Keratinocyte (primary cell): Measurements from ENCODE around the gene PTPN20. TPM values are rescaled to one million over a fixed set of nuclear protein-coding genes. Genes with fewer than 3 reads are reported as not detected.
A peak's percentile ranks its signal among the peaks of the same experiment; 100 is the strongest.

Source experiments
- DNase-seq: peaks from one replicate; pipeline ENCODE4 v3.0.0-alpha.2; 2011; ENCODE audit warnings: low read depth, missing footprints, low spot score
- FAIRE-seq: peaks from 2 replicates; lab custom pipeline; 2011; peaks lifted over from hg19 to GRCh38; lab: Jason Lieb, UNC
- H2AFZ ChIP-seq: 2 replicates; pipeline ENCODE4 v1.6.0; 2012; ENCODE audit warnings: low read length, control low read depth, inconsistent platforms; ENCODE audit not compliant: control insufficient read depth
- H3K27ac ChIP-seq: 2 replicates; pipeline ENCODE4 v1.5.1; 2011; ENCODE audit warnings: low read length; ENCODE audit not compliant: control insufficient read depth, insufficient read depth
- H3K27me3 ChIP-seq: 3 replicates; pipeline ENCODE4 v1.6.0; 2011; ENCODE audit warnings: low read length; ENCODE audit not compliant: control insufficient read depth, insufficient read depth; ENCODE audit errors: extremely low read depth
- H3K36me3 ChIP-seq, 2 experiments: 2 replicates in 1 of 2; 3 replicates in 1 of 2; pipeline ENCODE4 v1.5.1; 2011; ENCODE audit warnings: low read length in 2 of 2, mild to moderate bottlenecking in 1 of 2; ENCODE audit not compliant: control insufficient read depth in 2 of 2, insufficient read depth in 2 of 2; ENCODE audit errors: extremely low read depth in 1 of 2
- H3K4me1 ChIP-seq: 3 replicates; pipeline ENCODE4 v1.5.1; 2011; ENCODE audit warnings: low read length; ENCODE audit not compliant: control insufficient read depth, insufficient read depth; ENCODE audit errors: extremely low read depth
- H3K4me2 ChIP-seq: 3 replicates; pipeline ENCODE4 v1.6.0; 2011; ENCODE audit warnings: low read depth, low read length; ENCODE audit not compliant: control insufficient read depth, insufficient read depth; ENCODE audit errors: extremely low read depth
- H3K4me3 ChIP-seq, 3 experiments: fragments of 200-600 bp in 1 of 3; sonication (generic) in 1 of 3; 2 replicates in 2 of 3; 3 replicates in 1 of 3; pipeline ENCODE4 v1.5.1; 2011 to 2016; ENCODE audit warnings: low read length in 3 of 3, mild to moderate bottlenecking in 3 of 3, control low read depth in 2 of 3, inconsistent platforms in 1 of 3, low read depth in 1 of 3, mixed read lengths in 1 of 3, mixed run types in 1 of 3, moderate library complexity in 1 of 3; ENCODE audit not compliant: control insufficient read depth in 2 of 3, insufficient read depth in 2 of 3; ENCODE audit errors: extremely low read depth in 1 of 3
- H3K79me2 ChIP-seq: 2 replicates; pipeline ENCODE4 v1.6.0; 2012; ENCODE audit warnings: low read length; ENCODE audit not compliant: control insufficient read depth, insufficient read depth
- H3K9ac ChIP-seq: 3 replicates; pipeline ENCODE4 v1.6.0; 2011; ENCODE audit warnings: low read length; ENCODE audit not compliant: control insufficient read depth, insufficient read depth; ENCODE audit errors: extremely low read depth
- H3K9me1 ChIP-seq: 3 replicates; pipeline ENCODE4 v1.6.0; 2011; ENCODE audit warnings: low read length; ENCODE audit not compliant: control insufficient read depth, insufficient read depth; ENCODE audit errors: extremely low read depth
- H3K9me3 ChIP-seq: 2 replicates; pipeline ENCODE4 v1.5.1; 2012; ENCODE audit warnings: low read depth, low read length; ENCODE audit not compliant: control insufficient read depth
- H4K20me1 ChIP-seq: 3 replicates; pipeline ENCODE4 v1.6.0; 2011; ENCODE audit warnings: low read length; ENCODE audit not compliant: control insufficient read depth, insufficient read depth; ENCODE audit errors: extremely low read depth
- EZH2 ChIP-seq: IDR thresholded peaks from one replicate; pipeline ENCODE4 v1.6.1; 2012; ENCODE audit warnings: inconsistent platforms, mild to moderate bottlenecking, low read length, moderate library complexity
- dilution Hi-C: fragments of 300-500 bp; cut with MboI; formaldehyde crosslinking; loops from one replicate; pipeline ENCODE4 v1.7.0; 2020; ENCODE audit warnings: low sequenced_read_pairs; ENCODE audit not compliant: extremely low pct_ligation_motif_present
- polyA plus RNA-seq, 5 experiments: library from polyadenylated mRNA; depleted of rRNA in 3 of 5; stranded (reverse) in 3 of 5; stranded (forward) in 1 of 5; unstranded in 1 of 5; fragments of >200 nt; gene quantifications; 1 replicate in 1 of 5; 2 replicates in 3 of 5; 3 replicates in 1 of 5; pipeline versions ENCODE4 v1.2.1 to v1.2.3, GENCODE V29; 2011 to 2012; ENCODE audit warnings: missing spikeins in 2 of 5, low read depth in 1 of 5, low replicate concordance in 1 of 5
- TF ChIP-seq, protein P1 (sequence below), 3 experiments: IDR thresholded peaks in 1 of 3; conservative IDR thresholded peaks in 1 of 3; optimal IDR thresholded peaks in 1 of 3; 2 replicates in 2 of 3; 3 replicates in 1 of 3; pipeline versions ENCODE3 to v1.5.1; 2011; ENCODE audit warnings: low read length in 3 of 3, mild to moderate bottlenecking in 3 of 3, moderate library complexity in 2 of 3, control low read depth in 1 of 3, inconsistent platforms in 1 of 3; ENCODE audit not compliant: insufficient read depth in 2 of 3; ENCODE audit errors: extremely low read depth in 1 of 3

PTPN20 gene
- polyA plus RNA-seq, 1 donor (not counting 4 experiments of a cell fraction or from before 2014, with no cell fraction given) = 7.3 TPM

DNA sequence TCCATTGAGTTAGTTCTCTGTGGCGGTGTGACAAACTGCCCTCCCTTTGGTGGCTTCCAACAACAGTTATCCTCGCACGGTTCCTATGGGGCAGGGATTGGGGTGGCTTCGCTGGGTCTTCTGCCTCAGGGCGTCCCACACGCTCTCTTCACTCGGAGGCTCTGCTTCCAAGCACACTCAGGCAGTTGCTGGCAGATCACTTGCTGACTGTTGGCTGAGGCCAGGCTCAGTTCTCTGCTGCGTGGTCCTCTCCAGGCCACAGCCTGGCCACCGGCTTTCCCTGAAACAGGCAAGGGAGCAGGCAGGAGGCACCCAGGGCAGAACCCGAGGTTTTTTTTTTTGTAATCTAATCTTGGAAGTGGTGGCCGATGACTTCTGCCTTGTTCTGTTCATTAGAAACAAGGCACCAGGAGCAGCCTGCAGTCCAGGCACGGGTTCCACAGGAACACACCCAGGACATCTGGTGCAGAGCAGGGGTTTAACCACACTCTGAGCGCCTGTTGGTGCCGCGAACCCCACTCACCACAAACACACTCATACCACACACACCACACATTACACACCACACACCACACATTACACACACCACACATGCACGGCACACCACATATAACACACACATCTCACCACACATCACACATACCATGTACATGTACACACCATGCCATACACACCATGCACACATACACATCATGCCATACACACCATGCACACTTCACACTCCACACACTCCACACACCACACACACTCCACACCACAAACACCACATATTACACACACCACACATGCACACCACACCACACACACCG, 112.2 kb downstream of the PTPN20 start:
- Histone ChIP-seq H3K9me1 (no peaks in the 10 kb centered on the region), H3K79me2 (no peaks in the 10 kb centered on the region), H3K4me3 (no peak overlapping the region), H4K20me1 (no peaks in the 10 kb centered on the region), H3K27me3 (no peaks in the 10 kb centered on the region), H2AFZ (no peak overlapping the region), H3K9ac (no peak overlapping the region), H3K27ac (no peak overlapping the region), H3K4me2 (no peak overlapping the region), H3K36me3 (no peaks in the 10 kb centered on the region), H3K9me3 (no peaks in the 10 kb centered on the region), H3K4me1 (no peaks in the 10 kb centered on the region)
- DNase-seq (no peak), FAIRE-seq (no peak)
- TF ChIP-seq, protein P1, sequence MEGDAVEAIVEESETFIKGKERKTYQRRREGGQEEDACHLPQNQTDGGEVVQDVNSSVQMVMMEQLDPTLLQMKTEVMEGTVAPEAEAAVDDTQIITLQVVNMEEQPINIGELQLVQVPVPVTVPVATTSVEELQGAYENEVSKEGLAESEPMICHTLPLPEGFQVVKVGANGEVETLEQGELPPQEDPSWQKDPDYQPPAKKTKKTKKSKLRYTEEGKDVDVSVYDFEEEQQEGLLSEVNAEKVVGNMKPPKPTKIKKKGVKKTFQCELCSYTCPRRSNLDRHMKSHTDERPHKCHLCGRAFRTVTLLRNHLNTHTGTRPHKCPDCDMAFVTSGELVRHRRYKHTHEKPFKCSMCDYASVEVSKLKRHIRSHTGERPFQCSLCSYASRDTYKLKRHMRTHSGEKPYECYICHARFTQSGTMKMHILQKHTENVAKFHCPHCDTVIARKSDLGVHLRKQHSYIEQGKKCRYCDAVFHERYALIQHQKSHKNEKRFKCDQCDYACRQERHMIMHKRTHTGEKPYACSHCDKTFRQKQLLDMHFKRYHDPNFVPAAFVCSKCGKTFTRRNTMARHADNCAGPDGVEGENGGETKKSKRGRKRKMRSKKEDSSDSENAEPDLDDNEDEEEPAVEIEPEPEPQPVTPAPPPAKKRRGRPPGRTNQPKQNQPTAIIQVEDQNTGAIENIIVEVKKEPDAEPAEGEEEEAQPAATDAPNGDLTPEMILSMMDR (optimal IDR thresholded peaks at IDR 0.05 in 1 of 3, IDR thresholded peaks at IDR 0.05 in 1 of 3, conservative IDR thresholded peaks at IDR 0.05 in 1 of 3; ENCODE audit: extremely low read depth in 1 of 3, insufficient read depth in 2 of 3, low read length in 3 of 3) = no peak
- no peak for TF ChIP-seq EZH2
- dilution Hi-C loops = no loop called here

DNA sequence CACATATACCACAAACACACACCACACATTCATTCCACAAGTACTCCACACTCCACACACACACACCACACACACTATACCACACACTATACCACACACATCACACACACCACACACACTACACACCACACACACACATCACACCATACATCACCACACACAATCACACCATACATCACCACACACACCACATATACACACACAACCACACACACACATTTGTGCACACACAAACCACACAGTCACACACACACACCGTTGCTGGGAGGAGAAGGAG, 112.8 kb downstream of the PTPN20 start:
- no peak overlapping the region for H3K27ac ChIP-seq
- H3K4me1 ChIP-seq = no peaks in the 10 kb centered on the region
- no peak overlapping the region for H3K4me3 ChIP-seq
- no peaks in the 10 kb centered on the region for H3K79me2 ChIP-seq
- peak; percentile 66 for FAIRE-seq
- H4K20me1 ChIP-seq = no peaks in the 10 kb centered on the region
- H3K9ac ChIP-seq = no peak overlapping the region
- no peak overlapping the region for H2AFZ ChIP-seq
- no peak for TF ChIP-seq EZH2
- TF ChIP-seq, protein P1 (optimal IDR thresholded peaks at IDR 0.05 in 1 of 3, IDR thresholded peaks at IDR 0.05 in 1 of 3, conservative IDR thresholded peaks at IDR 0.05 in 1 of 3; ENCODE audit: extremely low read depth in 1 of 3, insufficient read depth in 2 of 3, low read length in 3 of 3) = peak in 1 of 3 experiments; percentile 11
- dilution Hi-C loops = no loop called here
- no peak overlapping the region for H3K4me2 ChIP-seq
- no peaks in the 10 kb centered on the region for H3K36me3 ChIP-seq
- H3K27me3 ChIP-seq = peaks cover 2% of the 10 kb centered on the region
- no peaks in the 10 kb centered on the region for H3K9me3 ChIP-seq
- no peak for DNase-seq
- H3K9me1 ChIP-seq = no peaks in the 10 kb centered on the region
